Thyroid gland (tissue), 4 donors: ENCODE data around the gene RHBDL3.

Source experiments
- POLR2A ChIP-seq, 2 donors: fragments of 450-650 bp; IDR thresholded peaks; one replicate each; pipeline ENCODE4 v1.6.1; 2017; ENCODE audit warnings: antibody characterized with exemption in 2 of 2, mild to moderate bottlenecking in 2 of 2, moderate library complexity in 1 of 2
- TF ChIP-seq, protein P1 (sequence below), 6 experiments: fragments of 200-600 bp in 3 of 6; fragments of 450-650 bp in 3 of 6; sonication (generic) in 3 of 6; IDR thresholded peaks; one replicate each; pipeline ENCODE4 v1.5.1; 2016 to 2019; ENCODE audit warnings: antibody characterized with exemption in 6 of 6, mild to moderate bottlenecking in 2 of 6, inconsistent platforms in 1 of 6, moderate library complexity in 1 of 6

DNA sequence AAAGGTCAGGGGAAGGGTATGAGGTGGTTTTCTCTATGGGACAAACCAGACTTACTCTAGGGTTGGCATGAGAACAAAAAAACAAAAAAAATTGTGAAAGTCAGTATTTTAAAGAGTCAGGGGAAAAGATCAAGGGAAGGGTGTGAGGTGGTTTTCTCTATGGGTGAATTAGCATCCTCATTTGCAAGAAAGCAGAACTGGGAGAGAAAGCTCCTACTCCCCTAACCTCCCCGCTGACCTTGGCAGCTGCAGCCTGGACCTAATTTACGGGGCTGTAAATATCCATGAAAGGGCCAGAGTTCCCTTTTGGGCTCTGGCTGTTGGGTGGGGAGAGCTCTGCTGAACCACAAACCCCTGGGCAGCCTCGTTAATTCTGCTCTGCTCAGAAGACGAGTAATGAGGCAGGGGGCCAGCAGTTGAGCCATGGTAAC lies 10.6 kb downstream of the RHBDL3 start:
- TF ChIP-seq, protein P1, sequence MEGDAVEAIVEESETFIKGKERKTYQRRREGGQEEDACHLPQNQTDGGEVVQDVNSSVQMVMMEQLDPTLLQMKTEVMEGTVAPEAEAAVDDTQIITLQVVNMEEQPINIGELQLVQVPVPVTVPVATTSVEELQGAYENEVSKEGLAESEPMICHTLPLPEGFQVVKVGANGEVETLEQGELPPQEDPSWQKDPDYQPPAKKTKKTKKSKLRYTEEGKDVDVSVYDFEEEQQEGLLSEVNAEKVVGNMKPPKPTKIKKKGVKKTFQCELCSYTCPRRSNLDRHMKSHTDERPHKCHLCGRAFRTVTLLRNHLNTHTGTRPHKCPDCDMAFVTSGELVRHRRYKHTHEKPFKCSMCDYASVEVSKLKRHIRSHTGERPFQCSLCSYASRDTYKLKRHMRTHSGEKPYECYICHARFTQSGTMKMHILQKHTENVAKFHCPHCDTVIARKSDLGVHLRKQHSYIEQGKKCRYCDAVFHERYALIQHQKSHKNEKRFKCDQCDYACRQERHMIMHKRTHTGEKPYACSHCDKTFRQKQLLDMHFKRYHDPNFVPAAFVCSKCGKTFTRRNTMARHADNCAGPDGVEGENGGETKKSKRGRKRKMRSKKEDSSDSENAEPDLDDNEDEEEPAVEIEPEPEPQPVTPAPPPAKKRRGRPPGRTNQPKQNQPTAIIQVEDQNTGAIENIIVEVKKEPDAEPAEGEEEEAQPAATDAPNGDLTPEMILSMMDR (IDR thresholded peaks at IDR 0.05), result no peak
- TF ChIP-seq POLR2A (IDR thresholded peaks at IDR 0.05), result no peak
